Fibroblast of peridontal ligament (primary cell): ENCODE measurements around the gene USP7.
"Not testable (repeated sequence)": the region's sequence is repeated elsewhere in the genome, so short reads cannot be mapped to it uniquely, and the experiment has no call there.

Source experiments
- DNase-seq: peaks from one replicate; pipeline ENCODE4 v3.0.0-alpha.2; 2010; ENCODE audit errors: extremely low read depth

USP7 gene

GRCh38 chr16:8972843-8973586, 9.3 kb upstream of the USP7 start:
- DNase-seq, result peak; percentile 82

GRCh38 chr16:8971416-8971815, 7.7 kb upstream of the USP7 start:
- no peak for DNase-seq

- DNase-seq, result not testable (repeated sequence)
These were observed 5.6 kb upstream of the USP7 start for GRCh38 chr16:8969202-8969897.

- DNase-seq, result not testable (repeated sequence)
These were observed 4.3 kb upstream of the USP7 start for GRCh38 chr16:8968054-8968453.

- DNase-seq, result no peak
These were observed 3.6 kb upstream of the USP7 start for GRCh38 chr16:8967132-8967821.

- no peak for DNase-seq
These were observed 3.1 kb upstream of the USP7 start for GRCh38 chr16:8966817-8967131.

- no peak for DNase-seq
These were observed 756 bp upstream of the USP7 start for GRCh38 chr16:8964462-8964861.

GRCh38 chr16:8963010-8963820, 491 bp downstream of the USP7 start:
- DNase-seq, result no peak

- DNase-seq, result no peak
These were observed 1.2 kb downstream of the USP7 start for GRCh38 chr16:8962393-8963009.

GRCh38 chr16:8961811-8962390, 1.8 kb downstream of the USP7 start:
- DNase-seq, result no peak

- no peak for DNase-seq
These were observed 3.0 kb downstream of the USP7 start for GRCh38 chr16:8960788-8961109.

- DNase-seq, result peak; percentile 28
These were observed 3.6 kb downstream of the USP7 start for GRCh38 chr16:8959921-8960787.

GRCh38 chr16:8958344-8959167, 5.2 kb downstream of the USP7 start:
- no peak for DNase-seq

GRCh38 chr16:8957509-8958157, 6.1 kb downstream of the USP7 start:
- no peak for DNase-seq

- no peak for DNase-seq
These were observed 6.7 kb downstream of the USP7 start for GRCh38 chr16:8957063-8957397.

GRCh38 chr16:8956265-8957062, 7.2 kb downstream of the USP7 start:
- no peak for DNase-seq

- DNase-seq, result no peak
These were observed 7.9 kb downstream of the USP7 start for GRCh38 chr16:8955828-8956227.

- DNase-seq, result no peak
These were observed 10.6 kb downstream of the USP7 start for GRCh38 chr16:8953064-8953463.
